H1 (cell line): ENCODE measurements around the gene ARHGEF26. TPM values are rescaled to one million over a fixed set of nuclear protein-coding genes. Genes with fewer than 3 reads are reported as not detected.

Experiments
- CTCF ChIA-PET: fragments of 300-600 bp; sonication (Branson Sonifier 250); formaldehyde crosslinking; loops from one replicate; lab custom pipeline; 2021; ENCODE audit not compliant: partially characterized antibody; lab: Charles Lee
- POLR2A ChIA-PET: fragments of 300-600 bp; sonication (Branson Sonifier 250); formaldehyde crosslinking; loops from one replicate; lab custom pipeline; 2021; ENCODE audit warnings: inconsistent platforms; ENCODE audit not compliant: partially characterized antibody; lab: Charles Lee
- DNase-seq, 2 experiments: peaks; one replicate each; pipeline versions ENCODE4 v3.0.0 to v3.0.0-alpha.2; 2010 to 2022; ENCODE audit warnings: low spot score in 2 of 2, low read depth in 1 of 2, mixed read lengths in 1 of 2
- FAIRE-seq: peaks from 2 replicates; lab custom pipeline; 2011; peaks lifted over from hg19 to GRCh38; lab: Jason Lieb, UNC
- H2AFZ ChIP-seq: 2 replicates; pipeline ENCODE4 v1.8.1; 2012; ENCODE audit warnings: low read length, inconsistent platforms
- H2AK5ac ChIP-seq: 2 replicates; pipeline ENCODE4 v1.6.1; 2013; ENCODE audit warnings: low read depth, low read length
- H2BK120ac ChIP-seq: replicated peaks from 2 replicates; pipeline ENCODE3; 2013; ENCODE audit warnings: low read depth, low read length, inconsistent platforms
- H2BK12ac ChIP-seq: 2 replicates; pipeline ENCODE4 v1.6.1; 2013; ENCODE audit warnings: low read depth, low read length
- H2BK15ac ChIP-seq: 2 replicates; pipeline ENCODE4 v1.6.1; 2013; ENCODE audit warnings: low read length
- H2BK20ac ChIP-seq: 2 replicates; pipeline ENCODE4 v1.6.1; 2013; ENCODE audit warnings: low read length
- H2BK5ac ChIP-seq: 2 replicates; pipeline ENCODE4 v1.6.1; 2013; ENCODE audit warnings: low read depth, low read length
- H3K14ac ChIP-seq: 2 replicates; pipeline ENCODE4 v1.6.1; 2013; ENCODE audit warnings: inconsistent platforms; ENCODE audit not compliant: insufficient read length
- H3K18ac ChIP-seq: 2 replicates; pipeline ENCODE4 v1.6.1; 2013; ENCODE audit warnings: low read length; ENCODE audit errors: extremely low read depth
- H3K23ac ChIP-seq: 2 replicates; pipeline ENCODE4 v1.6.1; 2013; ENCODE audit warnings: inconsistent platforms; ENCODE audit not compliant: insufficient read length
- H3K23me2 ChIP-seq: 2 replicates; pipeline ENCODE4 v1.6.1; 2013; ENCODE audit warnings: low read depth, low read length
- H3K27ac ChIP-seq: 2 replicates; pipeline ENCODE4 v1.6.1; 2011; ENCODE audit warnings: low read depth, low read length, inconsistent platforms
- H3K27me3 ChIP-seq, 4 experiments: replicated peaks in 1 of 4; 1 replicate in 1 of 4; 2 replicates in 3 of 4; pipeline versions ENCODE4 v1.6.1 to v1.8.1; 2011 to 2013; ENCODE audit warnings: low read length in 3 of 4, mild to moderate bottlenecking in 3 of 4, inconsistent platforms in 2 of 4, mixed read lengths in 2 of 4, moderate library complexity in 1 of 4; ENCODE audit not compliant: control insufficient read depth in 3 of 4, insufficient read depth in 3 of 4; ENCODE audit errors: extremely low read depth in 1 of 4
- H3K36me3 ChIP-seq, 4 experiments: 2 replicates each; pipeline versions ENCODE4 v1.6.1 to v1.8.1; 2011 to 2013; ENCODE audit warnings: mild to moderate bottlenecking in 4 of 4, low read length in 3 of 4, moderate library complexity in 2 of 4, control low read depth in 1 of 4, inconsistent platforms in 1 of 4; ENCODE audit not compliant: insufficient read depth in 4 of 4, control insufficient read depth in 2 of 4
- H3K4ac ChIP-seq: replicated peaks from 2 replicates; pipeline ENCODE3; 2013; ENCODE audit warnings: low read length, low read depth, mixed read lengths, inconsistent platforms; ENCODE audit not compliant: insufficient read length
- H3K4me1 ChIP-seq, 4 experiments: replicated peaks in 1 of 4; 1 replicate in 1 of 4; 2 replicates in 3 of 4; pipeline versions ENCODE4 v1.6.1 to v1.8.1; 2011 to 2013; ENCODE audit warnings: low read length in 3 of 4, inconsistent platforms in 2 of 4, mixed read lengths in 1 of 4; ENCODE audit not compliant: insufficient read depth in 4 of 4, control insufficient read depth in 3 of 4
- H3K4me2 ChIP-seq, 2 experiments: 2 replicates each; pipeline versions ENCODE4 v1.6.1 to v1.8.1; 2011 to 2013; ENCODE audit warnings: low read depth in 2 of 2, low read length in 2 of 2, control low read depth in 1 of 2, inconsistent platforms in 1 of 2, mild to moderate bottlenecking in 1 of 2; ENCODE audit not compliant: insufficient read depth in 1 of 2
- H3K4me3 ChIP-seq, 4 experiments: fragments of 200-600, 300-600 bp in 1 of 4; sonication (generic), shearing (Covaris generic), sonication (Bioruptor Twin) in 1 of 4; 2 replicates each; pipeline versions ENCODE4 v1.5.1 to v1.8.1; 2011 to 2016; ENCODE audit warnings: low read length in 4 of 4, low read depth in 3 of 4, control low read depth in 2 of 4, inconsistent platforms in 2 of 4, mild to moderate bottlenecking in 2 of 4, mixed read lengths in 1 of 4, moderate library complexity in 1 of 4; ENCODE audit not compliant: insufficient read depth in 2 of 4; ENCODE audit errors: extremely low read depth in 1 of 4
- H3K56ac ChIP-seq: replicated peaks from 2 replicates; pipeline ENCODE3; 2013; ENCODE audit warnings: low read depth, mild to moderate bottlenecking, mixed read lengths, low read length, inconsistent platforms; ENCODE audit not compliant: insufficient read length
- H3K79me1 ChIP-seq: 2 replicates; pipeline ENCODE4 v1.6.1; 2013; ENCODE audit warnings: low read depth, low read length, control low read depth
- H3K79me2 ChIP-seq, 2 experiments: 2 replicates each; pipeline versions ENCODE4 v1.6.1 to v1.8.1; 2012 to 2013; ENCODE audit warnings: low read length in 2 of 2, mild to moderate bottlenecking in 2 of 2, inconsistent platforms in 1 of 2; ENCODE audit not compliant: insufficient read depth in 2 of 2, control insufficient read depth in 1 of 2
- H3K9ac ChIP-seq, 4 experiments: replicated peaks in 1 of 4; 1 replicate in 1 of 4; 2 replicates in 3 of 4; pipeline versions ENCODE4 v1.6.1 to v1.8.1; 2011 to 2013; ENCODE audit warnings: low read depth in 3 of 4, low read length in 3 of 4, control low read depth in 2 of 4, mild to moderate bottlenecking in 2 of 4, moderate library complexity in 2 of 4, inconsistent platforms in 1 of 4; ENCODE audit errors: extremely low read depth in 1 of 4
- H3K9me3 ChIP-seq, 2 experiments: 2 replicates each; pipeline versions ENCODE4 v1.6.1 to v1.8.1; 2012 to 2013; ENCODE audit warnings: mild to moderate bottlenecking in 2 of 2, moderate library complexity in 2 of 2, control low read depth in 1 of 2, inconsistent platforms in 1 of 2, low read depth in 1 of 2, low read length in 1 of 2, mixed read lengths in 1 of 2; ENCODE audit not compliant: insufficient read depth in 2 of 2
- H4K20me1 ChIP-seq, 2 experiments: replicated peaks in 1 of 2; 2 replicates each; pipeline versions ENCODE3 to v1.8.1; 2011 to 2013; ENCODE audit warnings: inconsistent platforms in 2 of 2, low read length in 2 of 2, mild to moderate bottlenecking in 1 of 2; ENCODE audit not compliant: insufficient read depth in 2 of 2, control insufficient read depth in 1 of 2
- H4K5ac ChIP-seq: 2 replicates; pipeline ENCODE4 v1.6.1; 2013; ENCODE audit warnings: low read length, low read depth, mixed read lengths, inconsistent platforms; ENCODE audit not compliant: insufficient read length
- H4K8ac ChIP-seq: 2 replicates; pipeline ENCODE4 v1.8.0; 2013; ENCODE audit warnings: mild to moderate bottlenecking, moderate library complexity, low read length, inconsistent platforms; ENCODE audit not compliant: insufficient read depth; ENCODE audit errors: extremely low read depth
- H4K91ac ChIP-seq: replicated peaks from 2 replicates; pipeline ENCODE3; 2013; ENCODE audit warnings: low read length, mixed read lengths, inconsistent platforms; ENCODE audit not compliant: insufficient read length
- ASH2L ChIP-seq: fragments of 200-600, 300-600 bp; sonication (generic); IDR thresholded peaks from one replicate; pipeline ENCODE4 v1.7.1; 2017; ENCODE audit warnings: low read length
- BRCA1 ChIP-seq: IDR thresholded peaks from 2 replicates; pipeline ENCODE4 v1.6.1; 2012; ENCODE audit warnings: low read depth, low read length, improper control_type of control experiment
- JUND ChIP-seq: IDR thresholded peaks from 2 replicates; pipeline ENCODE4 v1.6.1; 2011; ENCODE audit warnings: mild to moderate bottlenecking, improper control_type of control experiment, low read length
- NRF1 ChIP-seq: IDR thresholded peaks from 2 replicates; pipeline ENCODE4 v1.6.1; 2011; ENCODE audit warnings: mild to moderate bottlenecking, low read depth, low read length, improper control_type of control experiment
- POU5F1 ChIP-seq: IDR thresholded peaks from 2 replicates; pipeline ENCODE4 v1.6.1; 2011; ENCODE audit warnings: low read depth, mild to moderate bottlenecking, low read length, moderate library complexity
- RBBP5 ChIP-seq: IDR thresholded peaks from 2 replicates; pipeline ENCODE4 v1.7.1; 2012; ENCODE audit warnings: low read depth, mild to moderate bottlenecking, inconsistent platforms, low read length, moderate library complexity, borderline replicate concordance
- RFX5 ChIP-seq: IDR thresholded peaks from 2 replicates; pipeline ENCODE4 v1.6.1; 2011; ENCODE audit warnings: low read depth, low read length, improper control_type of control experiment, borderline replicate concordance
- SIN3A ChIP-seq, 2 experiments: IDR thresholded peaks in 1 of 2; conservative IDR thresholded peaks in 1 of 2; 2 replicates each; pipeline ENCODE4 v1.6.1; 2011 to 2012; ENCODE audit warnings: low read length in 2 of 2, improper control_type of control experiment in 1 of 2, low read depth in 1 of 2, mild to moderate bottlenecking in 1 of 2
- SIX5 ChIP-seq: IDR thresholded peaks from 2 replicates; pipeline ENCODE4 v1.6.1; 2011; ENCODE audit warnings: mild to moderate bottlenecking, low read depth, low read length
- SP1 ChIP-seq: IDR thresholded peaks from 2 replicates; pipeline ENCODE4 v1.6.1; 2011; ENCODE audit warnings: low read depth, low read length
- SP2 ChIP-seq: IDR thresholded peaks from 2 replicates; pipeline ENCODE4 v1.6.1; 2012; ENCODE audit warnings: mild to moderate bottlenecking, low read length, inconsistent platforms
- USF2 ChIP-seq: IDR thresholded peaks from 2 replicates; pipeline ENCODE4 v1.6.1; 2011; ENCODE audit warnings: low read length, improper control_type of control experiment
- WGBS, 2 experiments: shearing (Covaris generic) in 1 of 2; methylation state at CpG; one replicate each; pipeline versions ENCODE4 v1.1.6 to v1.1.7; 2013 to 2015; ENCODE audit warnings: low lambda C conversion rate in 2 of 2, mixed read lengths in 2 of 2, inconsistent platforms in 1 of 2, low coverage in 1 of 2, missing lambda C conversion rate in 1 of 2; ENCODE audit not compliant: insufficient replicate concordance in 2 of 2, insufficient coverage in 1 of 2, insufficient read length in 1 of 2; ENCODE audit errors: extremely low coverage in 1 of 2, missing lambda C conversion rate in 1 of 2; 5-methylcytosine and 5-hydroxymethylcytosine counted together
- polyA plus RNA-seq, 7 experiments: library from polyadenylated mRNA; depleted of rRNA in 3 of 7; stranded (reverse) in 5 of 7; unstranded in 2 of 7; fragments of >200 nt in 5 of 7; fragments of 200-250 nt in 2 of 7; gene quantifications; 1 replicate in 5 of 7; 2 replicates in 1 of 7; 4 replicates in 1 of 7; pipeline versions ENCODE4 v1.2.1 to v1.2.3, GENCODE V29; 2011 to 2013; ENCODE audit warnings: missing spikeins in 2 of 7, mixed read lengths in 2 of 7
- total RNA-seq: library from RNA; stranded (reverse); fragmentation: NEBNext Ultra II Directional; extraction: Animal tissue kit (Norgen Biotek cat#: 25700); gene quantifications from 2 replicates; pipeline ENCODE4 v1.2.1, GENCODE V29; 2021

The ARHGEF26 gene
- total and polyA plus RNA-seq, 2 of the 8 experiments (the other 6 are each of a cell fraction or from before 2014, with no cell fraction given) = 3.1 to 15.6 TPM

- 91% methylated on average over 3 of the region's 3 CpGs; no CpG with 5 or more reads in 1 of the 2 experiments for WGBS, 2 experiments
- Histone ChIP-seq H2AFZ (no peak overlapping the region), H2BK15ac (no peak overlapping the region), H3K4ac (no peak overlapping the region), H3K14ac (no peak overlapping the region), H4K8ac (no peak overlapping the region), H2BK20ac (no peak overlapping the region), H2AK5ac (no peak overlapping the region), H3K56ac (no peak overlapping the region), H4K91ac (no peak overlapping the region), H3K36me3 (no peaks in the 10 kb centered on the region), H2BK5ac (no peak overlapping the region), H4K5ac (no peak overlapping the region), H2BK12ac (no peak overlapping the region), H3K4me1 (peaks cover 0 to 12% (median 6%) of the 10 kb centered on the region in 4 experiments; a peak in 4 of 7 replicates), H3K79me1 (peaks cover 4% of the 10 kb centered on the region; the same call in 1 of the 2 replicates), H3K4me2 (no peak overlapping the region), H3K4me3 (no peak overlapping the region), H3K18ac (no peak overlapping the region), H2BK120ac (no peak overlapping the region), H3K27ac (no peak overlapping the region), H3K27me3 (no peaks in the 10 kb centered on the region), H3K9me3 (no peaks in the 10 kb centered on the region), H3K79me2 (peaks cover 0 to 5% of the 10 kb centered on the region in 2 experiments; a peak in 1 of 4 replicates), H3K23ac (no peak overlapping the region), H3K23me2 (no peaks in the 10 kb centered on the region), H3K9ac (no peak overlapping the region), H4K20me1 (peaks cover 2 to 3% of the 10 kb centered on the region in 2 experiments)
- DNase-seq (no peak), FAIRE-seq (no peak)
- POLR2A ChIA-PET = no interaction called here
- CTCF ChIA-PET = interaction anchor here (1.5 kb wide), 1 partner anchor 11 kb away, joined by 7 read pairs; no protein-coding TSS in a partner anchor
- TF ChIP-seq RFX5 (no peak), SP2 (no peak), NRF1 (no peak), JUND (no peak), SIN3A (conservative IDR thresholded peaks at IDR 0.05 in 1 of 2, IDR thresholded peaks at IDR 0.05 in 1 of 2; ENCODE audit: low read depth in 1 of 2, low read length in 2 of 2) (no peak), USF2 (no peak), BRCA1 (no peak), ASH2L (no peak), SIX5 (no peak), SP1 (no peak), POU5F1 (no peak), RBBP5 (no peak)
Measured at GRCh38 chr3:154139996-154140436, 18.8 kb downstream of the ARHGEF26 start.
